Right ventricle myocardium superior (tissue), 1 donor: ENCODE results near the gene CANX. TPM values are rescaled to one million over a fixed set of nuclear protein-coding genes. Genes with fewer than 3 reads are reported as not detected.
"Not testable (repeated sequence)": the region's sequence is repeated elsewhere in the genome, so short reads cannot be mapped to it uniquely, and the experiment has no call there.

Experiments
- ATAC-seq: fragments of 200-7000 bp; cut with Tn5 transposase; one replicate; pipeline ENCODE4 v1.9.1; 2020; ENCODE audit warnings: mild to moderate bottlenecking; ENCODE audit not compliant: poor library complexity
- DNase-seq: peaks from one replicate; pipeline ENCODE4 v3.0.0-alpha.2; 2020
- intact Hi-C: fragments of 100-400 bp; cut with DNase I; formaldehyde crosslinking; loops from one replicate; pipeline ENCODE4 v1.11.2; 2022
- total RNA-seq: library from RNA; stranded (reverse); fragmentation: NEBNext Ultra II Directional; extraction: Animal tissue kit (Norgen Biotek cat#: 25700); gene quantifications from one replicate; pipeline ENCODE4 v1.2.1, GENCODE V29; 2021
- donor health status: DM: no; HTN: yes; CAD: no; lungs with severe emphysema.

Gene CANX
- total RNA-seq, 1 donor from 2014 or later, result 471 TPM

DNA sequence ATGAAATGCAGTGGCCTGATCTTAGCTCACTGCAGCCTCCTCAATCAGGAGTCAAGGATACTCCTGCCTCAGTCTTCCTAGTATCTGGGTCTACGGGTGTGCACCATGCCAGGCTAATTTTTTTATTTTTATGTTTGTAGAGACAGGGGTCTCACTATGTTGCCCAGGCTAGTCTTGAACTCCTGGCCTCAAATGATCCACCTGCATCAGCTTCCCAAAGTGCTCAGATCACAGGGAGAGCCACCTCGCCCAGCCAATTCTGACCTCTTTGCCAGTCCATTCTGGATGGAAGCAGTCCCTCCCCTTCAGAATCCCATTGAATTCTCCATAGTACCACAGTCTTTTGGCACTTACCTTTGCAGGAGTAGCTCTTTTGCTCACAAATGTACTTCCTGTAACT, 1.7 kb upstream of the CANX start:
- ATAC-seq (no peak), DNase-seq (no peak)
- intact Hi-C loops, result loop anchor here (5.0 kb wide), 1 partner anchor 35 kb away; the partner anchor contains the start of gene MAML1

DNA sequence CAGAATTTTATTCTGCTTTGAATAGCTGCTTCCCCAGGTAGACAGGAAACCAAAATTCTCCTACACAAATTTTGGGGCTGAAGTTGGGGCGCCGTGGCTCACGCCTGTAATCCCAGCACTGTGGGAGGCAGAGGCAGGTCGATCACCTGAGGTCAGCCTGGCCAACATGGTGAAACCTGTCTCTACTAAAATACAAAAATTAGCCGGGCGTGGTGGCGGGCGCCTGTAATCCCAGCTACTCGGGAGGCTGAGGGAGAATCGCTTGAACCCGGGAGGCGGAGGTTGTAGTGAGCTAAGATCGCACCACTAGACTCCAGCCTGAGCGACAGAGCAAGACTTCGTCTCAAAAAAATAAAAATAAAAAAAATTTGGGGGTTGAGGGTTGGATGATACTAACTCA, 1.2 kb upstream of the CANX start:
- ATAC-seq, DNase-seq: not testable (repeated sequence)
- intact Hi-C loops, result loop anchor here (5.0 kb wide), 1 partner anchor 35 kb away; the partner anchor contains the start of gene MAML1

DNA sequence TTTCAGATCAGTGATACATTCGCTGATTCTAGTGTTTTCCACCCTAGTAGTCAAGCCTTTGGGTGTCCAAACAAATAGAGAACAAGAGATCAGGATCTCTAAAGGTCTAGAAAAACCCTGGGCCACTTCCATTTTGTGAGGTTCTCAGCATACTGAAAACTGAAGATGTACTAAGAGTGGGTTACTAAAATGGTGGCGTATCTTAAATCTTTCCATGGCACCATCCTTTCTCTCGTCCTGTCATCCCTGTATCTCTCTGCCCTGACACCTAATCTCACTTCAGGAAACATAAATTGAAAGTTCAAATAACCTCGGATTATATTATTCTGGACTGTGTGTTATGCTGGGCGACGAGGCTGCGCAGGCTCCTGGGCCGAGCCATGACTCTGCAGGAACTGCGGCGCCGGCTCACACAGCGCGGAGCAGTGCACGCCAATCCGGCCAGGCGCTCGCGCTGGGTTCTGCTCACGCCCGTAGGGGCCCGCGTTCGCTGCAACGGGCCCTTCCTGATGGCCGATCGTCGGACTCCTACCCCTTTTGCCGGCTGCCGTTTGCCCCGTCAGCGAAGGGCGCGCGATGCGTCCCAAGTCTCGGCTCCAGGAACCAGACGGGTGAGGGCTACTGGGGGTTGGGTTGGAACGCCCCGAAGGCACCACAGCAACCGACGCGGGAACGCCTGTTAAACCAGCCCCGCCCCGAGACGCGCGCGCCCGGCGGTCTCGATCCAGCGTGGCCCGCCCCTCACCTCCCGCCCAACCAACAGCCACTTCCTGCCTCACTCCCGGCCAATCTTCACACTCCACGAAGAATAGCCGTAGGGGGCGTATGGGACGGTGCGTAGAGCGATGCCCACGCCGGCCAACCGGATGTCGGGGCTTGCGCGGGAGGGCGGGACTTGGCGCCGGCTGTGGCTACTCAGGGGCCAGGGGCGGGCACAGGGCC, 503 bp upstream of the CANX start:
- intact Hi-C loops, result loop anchor here (5.0 kb wide), 1 partner anchor 34 kb away; the partner anchor contains the start of gene MAML1
- DNase-seq (peak; percentile 99), ATAC-seq (peak; percentile 97)

- no peak for ATAC-seq
- no peak for DNase-seq
- intact Hi-C loops, result loop anchor here (5.0 kb wide), 1 partner anchor 33 kb away; the partner anchor contains the start of gene MAML1
Measured at GRCh38 chr5:179699616-179700237, 960 bp downstream of the CANX start.

- no peak for ATAC-seq
Measured at GRCh38 chr5:179700401-179700918, 1.7 kb downstream of the CANX start.

DNA sequence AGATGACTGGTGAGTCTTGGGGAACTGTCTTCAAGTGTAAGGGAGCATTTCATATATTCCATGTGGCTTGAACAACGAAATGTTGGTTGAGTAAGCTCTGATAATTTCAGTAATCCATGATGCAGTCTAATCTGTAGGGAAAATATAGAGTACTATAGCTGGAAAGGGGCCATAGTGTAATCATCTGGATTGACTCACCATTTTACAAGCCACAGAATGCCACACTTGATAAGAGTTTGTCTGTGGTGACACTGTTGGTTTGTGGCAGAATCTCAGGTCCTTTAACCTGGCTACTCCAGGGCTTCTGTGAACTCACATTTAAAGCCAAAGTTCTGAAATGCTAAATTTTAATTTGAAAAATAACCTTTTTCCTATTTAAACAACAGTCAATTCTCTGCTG, 17.5 kb downstream of the CANX start:
- no peak for DNase-seq
- intact Hi-C loops, result no loop called here
- ATAC-seq, result no peak

More at GRCh38 chr5:179700401-179700918, 1.7 kb downstream of the CANX start:
- DNase-seq, result no peak
- intact Hi-C loops, result no loop called here

- ATAC-seq, result no peak
- intact Hi-C loops, result loop anchor here (10.0 kb wide), 1 partner anchor 105 kb away; no protein-coding TSS in a partner anchor
- DNase-seq, result no peak
Measured at GRCh38 chr5:179720222-179720621, 21.5 kb downstream of the CANX start.

DNA sequence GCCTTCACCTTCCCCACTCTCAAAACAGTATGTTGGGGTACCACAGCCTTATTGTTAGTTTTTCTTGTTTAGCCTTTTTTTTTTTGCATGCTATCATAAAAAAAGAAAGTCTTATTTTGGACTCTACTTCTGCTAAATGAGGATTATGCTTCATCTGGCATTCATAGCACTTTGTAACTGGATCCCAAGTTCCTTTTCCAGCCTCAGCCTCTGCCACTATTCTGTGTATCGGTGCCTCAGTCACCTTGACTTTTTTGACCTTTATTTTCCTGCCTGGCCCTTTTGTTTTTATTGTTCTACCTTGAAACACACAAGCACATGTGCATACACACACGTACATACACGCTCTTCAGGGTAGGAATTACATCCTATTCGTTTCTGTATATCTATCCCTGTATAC, 25.4 kb downstream of the CANX start:
- ATAC-seq, result no peak
- intact Hi-C loops, result loop anchor here (10.0 kb wide), 1 partner anchor 109 kb away; no protein-coding TSS in a partner anchor
- DNase-seq, result no peak

DNA sequence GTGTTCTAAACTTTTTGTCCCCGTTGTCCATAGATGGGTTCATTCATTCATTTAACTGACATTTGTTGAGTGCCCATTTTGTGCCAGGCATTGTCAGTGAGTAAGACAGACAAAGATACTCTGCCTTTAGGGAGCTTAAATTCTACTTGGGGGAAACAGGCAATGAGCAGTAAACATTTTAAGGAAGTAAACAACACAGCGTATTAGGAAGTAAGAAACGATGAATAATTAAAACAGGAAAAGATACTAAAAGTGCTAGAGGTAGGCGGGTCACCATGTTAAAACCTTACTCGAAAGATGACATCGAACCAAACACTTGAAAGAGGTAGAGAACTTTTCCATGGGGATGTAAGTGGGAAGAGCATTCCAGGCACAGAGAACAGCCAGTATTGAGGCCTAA, 28.3 kb downstream of the CANX start:
- DNase-seq, result no peak
- intact Hi-C loops, result loop anchor here (10.0 kb wide), 1 partner anchor 112 kb away; no protein-coding TSS in a partner anchor
- no peak for ATAC-seq

DNA sequence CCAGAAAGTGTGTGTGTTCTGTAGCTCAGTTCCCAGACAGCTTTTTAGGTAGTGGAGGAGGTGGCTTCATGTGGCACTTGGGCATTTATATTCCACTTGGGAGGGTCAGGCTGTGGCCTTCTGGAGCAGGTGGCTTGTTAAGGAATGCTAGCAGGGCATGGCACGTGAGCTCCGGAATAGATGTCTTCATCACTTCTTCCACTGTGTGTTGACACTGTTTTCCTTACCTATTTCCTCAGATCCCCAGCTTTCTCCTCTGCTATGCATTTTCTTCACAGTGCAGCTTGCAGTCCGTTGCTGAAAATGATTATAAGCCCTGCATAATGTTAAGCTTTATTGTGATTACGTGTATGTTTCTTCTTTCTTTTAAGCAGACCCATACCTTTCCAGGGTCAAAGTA, 30.5 kb downstream of the CANX start:
- DNase-seq (no peak), ATAC-seq (no peak)
- intact Hi-C loops, result loop anchor here (10.0 kb wide), 1 partner anchor 115 kb away; no protein-coding TSS in a partner anchor

GRCh38 chr5:179729727-179730126, 31.0 kb downstream of the CANX start:
- DNase-seq (no peak), ATAC-seq (no peak)
- intact Hi-C loops, result loop anchor here (5.0 to 10.0 kb wide), 2 partner anchors 32 to 115 kb away; partner anchors contain the start of gene CANX

- no peak for ATAC-seq
- intact Hi-C loops, result loop anchor here (5.0 kb wide), 1 partner anchor 33 kb away; the partner anchor contains the start of gene CANX
- no peak for DNase-seq
Measured at GRCh38 chr5:179730356-179730755, 31.6 kb downstream of the CANX start.

DNA sequence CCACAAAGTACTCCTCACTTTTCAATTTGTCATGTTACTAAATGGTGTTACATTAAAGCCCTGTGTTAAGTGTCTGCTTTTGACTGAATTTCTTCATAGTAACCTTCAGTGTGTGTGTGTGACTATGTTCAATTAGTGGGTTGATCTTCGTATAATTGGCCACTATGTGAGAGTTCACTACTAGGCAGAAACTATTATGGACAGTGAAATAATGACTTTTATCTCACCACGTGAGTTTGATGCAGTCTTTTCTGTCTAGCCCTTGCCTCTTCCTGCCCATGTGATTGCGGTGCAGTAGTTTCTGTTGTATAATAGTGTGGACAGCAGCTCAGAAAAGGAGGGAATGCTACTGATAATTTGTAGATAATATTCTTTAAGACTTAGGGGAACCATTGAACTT, 32.1 kb downstream of the CANX start:
- DNase-seq (no peak), ATAC-seq (no peak)
- intact Hi-C loops, result loop anchor here (5.0 kb wide), 1 partner anchor 34 kb away; the partner anchor contains the start of gene CANX

DNA sequence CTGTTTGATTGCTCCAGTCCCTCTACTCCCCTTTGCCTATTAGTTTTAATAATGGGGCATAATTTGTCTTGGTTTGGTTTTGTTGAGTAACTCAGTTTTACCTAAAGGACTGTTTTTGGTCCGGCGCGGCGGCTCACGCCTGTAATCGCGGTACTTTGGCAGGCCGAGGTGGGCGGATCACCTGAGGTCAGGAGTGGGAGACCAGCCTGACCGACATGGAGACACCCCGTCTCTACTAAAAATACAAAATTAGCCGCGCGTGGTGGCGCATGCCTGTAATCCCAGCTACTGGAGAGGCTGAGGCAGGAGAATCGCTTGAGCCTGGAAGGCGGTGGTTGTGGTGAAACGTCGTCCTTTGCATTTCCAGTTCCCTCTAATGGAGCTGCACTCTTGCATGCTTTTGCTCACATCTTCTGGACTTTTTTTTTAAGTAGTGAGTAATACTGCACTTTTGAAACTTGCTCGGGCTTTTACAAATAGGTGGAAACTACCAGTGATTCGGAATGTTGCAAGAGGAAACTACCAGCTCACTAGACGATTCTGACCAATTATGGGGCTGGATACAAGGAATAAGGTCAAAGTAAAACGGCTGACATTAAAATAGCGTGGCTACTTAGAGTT, 33.1 kb downstream of the CANX start:
- ATAC-seq, result peak; percentile 0
- intact Hi-C loops, result loop anchor here (5.0 kb wide), 1 partner anchor 35 kb away; the partner anchor contains the start of gene CANX

DNA sequence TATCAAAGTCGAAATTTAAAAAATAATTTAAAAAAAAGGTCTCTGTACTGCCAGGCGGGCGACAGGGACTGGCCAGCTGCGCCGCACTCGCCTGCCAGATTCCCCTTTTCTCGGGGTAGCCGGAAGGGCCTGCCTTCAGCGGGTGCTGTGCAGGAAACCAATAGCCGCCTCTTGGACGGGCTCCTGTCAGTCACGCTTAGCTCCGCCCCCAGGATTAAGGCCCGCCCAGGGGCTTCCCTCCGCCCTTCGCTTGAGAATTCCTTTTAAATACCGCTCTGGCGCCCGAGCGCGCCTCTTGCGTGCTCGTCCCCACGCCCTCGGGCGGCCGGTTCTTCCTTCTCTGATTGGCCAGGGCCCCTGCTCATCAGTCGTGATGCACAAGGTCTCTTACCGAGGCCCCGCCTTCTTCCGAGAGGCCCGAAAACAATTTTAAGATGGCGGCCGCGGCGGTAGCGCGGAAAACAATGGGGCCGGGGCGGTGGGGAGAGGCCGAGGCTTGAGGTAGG, 33.7 kb downstream of the CANX start, which contains the start of gene MAML1:
Gene MAML1 (plus strand): TSS at position 411 of the 506 bp plus-strand sequence. CDS start 291 bp downstream, outside the sequence.
- intact Hi-C loops, result loop anchor here (5.0 kb wide), 1 partner anchor 35 kb away; the partner anchor contains the start of gene CANX
- DNase-seq, result peak; percentile 100
- ATAC-seq, result peak; percentile 99

More for the DNA sequence above, 33.1 kb downstream of the CANX start:
- DNase-seq, result peak; percentile 46

GRCh38 chr5:179732918-179733771, 34.4 kb downstream of the CANX start:
- intact Hi-C loops, result loop anchor here (5.0 kb wide), 1 partner anchor 36 kb away; the partner anchor contains the start of gene CANX
- peak; percentile 64 for ATAC-seq
- peak; percentile 58 for DNase-seq

DNA sequence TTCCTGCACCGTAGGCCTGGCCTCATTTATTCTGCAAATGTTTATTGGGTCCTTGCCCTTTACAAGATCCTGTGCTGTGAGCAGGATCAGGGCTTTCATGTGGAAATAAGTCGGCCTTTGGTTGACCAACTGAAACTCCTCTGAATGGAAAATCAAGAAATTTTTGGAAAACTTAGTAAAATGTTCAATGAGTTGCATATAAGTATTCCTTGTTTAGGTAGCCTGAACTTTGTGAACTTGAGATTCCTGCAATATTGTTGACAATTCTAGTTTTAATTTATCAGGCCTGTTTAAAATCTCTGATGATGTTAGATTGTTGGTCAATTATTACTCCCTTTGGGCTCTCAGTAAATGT, 35.0 kb downstream of the CANX start:
- no peak for ATAC-seq
- intact Hi-C loops, result loop anchor here (5.0 kb wide), 1 partner anchor 36 kb away; the partner anchor contains the start of gene CANX
- DNase-seq, result no peak
